Measurements from ENCODE around the gene ANKH. TPM values are rescaled to one million over a fixed set of nuclear protein-coding genes. Genes with fewer than 3 reads are reported as not detected.

Gene ANKH
- total RNA-seq, 1 experiment from 2014 or later = 81.4 TPM

DNA sequence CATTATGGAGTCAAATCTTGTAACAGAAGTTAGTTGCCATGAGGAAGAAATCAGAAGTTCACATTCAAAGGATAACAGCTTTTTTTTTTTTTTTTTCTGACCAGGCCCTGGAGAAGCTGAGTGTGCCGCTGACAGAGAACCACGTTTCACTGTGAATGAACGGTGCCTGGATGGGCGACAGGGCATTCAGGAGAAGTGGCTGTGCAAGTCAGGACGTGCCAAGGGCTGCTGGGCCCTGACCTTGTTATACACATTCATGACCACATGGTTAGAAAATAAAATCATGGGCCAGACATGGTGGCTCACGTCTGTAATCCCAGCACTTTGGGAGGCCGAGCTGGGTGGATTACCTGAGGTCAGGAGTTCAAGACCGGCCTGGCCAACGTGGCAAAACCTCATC is 91.6 kb downstream of the ANKH start:
- H3K4me2 ChIP-seq = no peak overlapping the region
- no peak for TF ChIP-seq EZH2 (IDR thresholded peaks at IDR 0.05; ENCODE audit: low read depth)
- TF ChIP-seq, protein P1, sequence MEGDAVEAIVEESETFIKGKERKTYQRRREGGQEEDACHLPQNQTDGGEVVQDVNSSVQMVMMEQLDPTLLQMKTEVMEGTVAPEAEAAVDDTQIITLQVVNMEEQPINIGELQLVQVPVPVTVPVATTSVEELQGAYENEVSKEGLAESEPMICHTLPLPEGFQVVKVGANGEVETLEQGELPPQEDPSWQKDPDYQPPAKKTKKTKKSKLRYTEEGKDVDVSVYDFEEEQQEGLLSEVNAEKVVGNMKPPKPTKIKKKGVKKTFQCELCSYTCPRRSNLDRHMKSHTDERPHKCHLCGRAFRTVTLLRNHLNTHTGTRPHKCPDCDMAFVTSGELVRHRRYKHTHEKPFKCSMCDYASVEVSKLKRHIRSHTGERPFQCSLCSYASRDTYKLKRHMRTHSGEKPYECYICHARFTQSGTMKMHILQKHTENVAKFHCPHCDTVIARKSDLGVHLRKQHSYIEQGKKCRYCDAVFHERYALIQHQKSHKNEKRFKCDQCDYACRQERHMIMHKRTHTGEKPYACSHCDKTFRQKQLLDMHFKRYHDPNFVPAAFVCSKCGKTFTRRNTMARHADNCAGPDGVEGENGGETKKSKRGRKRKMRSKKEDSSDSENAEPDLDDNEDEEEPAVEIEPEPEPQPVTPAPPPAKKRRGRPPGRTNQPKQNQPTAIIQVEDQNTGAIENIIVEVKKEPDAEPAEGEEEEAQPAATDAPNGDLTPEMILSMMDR (conservative IDR thresholded peaks at IDR 0.05) = no peak
- H4K20me1 ChIP-seq (ENCODE audit: insufficient read depth) = no peaks in the 10 kb centered on the region
- intact Hi-C loops (cut with micrococcal nuclease; ENCODE audit: unreplicated experiment) = no loop called here
- H3K4me1 ChIP-seq (replicated peaks; ENCODE audit: insufficient read depth) = no peaks in the 10 kb centered on the region
- BruUV-seq (replicated peaks) = no TSS peak
- H3K79me2 ChIP-seq (ENCODE audit: low read depth) = no peaks in the 10 kb centered on the region
- no peaks in the 10 kb centered on the region for H3K36me3 ChIP-seq (ENCODE audit: low read depth)
- ChIA-PET CTCF (interaction anchor here (0.6 kb wide), 1 partner anchor 547 kb away, joined by 3 read pairs; no protein-coding TSS in a partner anchor), POLR2A (ENCODE audit: unreplicated experiment) (no interaction called here)
- no peak overlapping the region for H2AFZ ChIP-seq
- no peak overlapping the region for H3K4me3 ChIP-seq
- no peak for DNase-seq
- H3K27ac ChIP-seq = no peak overlapping the region
- H3K9me2 ChIP-seq (ENCODE audit: insufficient read depth) = no peaks in the 10 kb centered on the region
- peaks cover 14% of the 10 kb centered on the region; the same call in 1 of the 2 replicates for H3K27me3 ChIP-seq (ENCODE audit: insufficient read depth, low read depth)
- H3K9me3 ChIP-seq (ENCODE audit: insufficient read depth, low read depth) = no peaks in the 10 kb centered on the region
- H3F3A ChIP-seq (ENCODE audit: insufficient read depth, low read depth) = no peaks in the 10 kb centered on the region

DNA sequence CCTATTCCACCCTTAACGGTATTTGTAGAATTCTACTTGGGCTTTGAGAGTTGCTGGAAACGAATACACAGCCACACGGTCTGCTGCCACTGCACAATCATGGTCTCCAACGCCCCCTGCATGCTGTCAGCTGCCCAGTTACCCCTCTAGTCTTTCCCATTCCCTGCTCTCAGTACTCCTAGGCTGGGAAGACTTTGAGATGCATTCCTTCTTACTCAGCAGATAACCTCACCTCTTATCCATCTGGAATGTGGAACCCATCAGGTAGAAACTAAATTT is 92.8 kb downstream of the ANKH start:
- CTCF ChIA-PET = interaction anchor here (0.5 kb wide), 1 partner anchor 137 kb away, joined by 19 read pairs; no protein-coding TSS in a partner anchor

DNA sequence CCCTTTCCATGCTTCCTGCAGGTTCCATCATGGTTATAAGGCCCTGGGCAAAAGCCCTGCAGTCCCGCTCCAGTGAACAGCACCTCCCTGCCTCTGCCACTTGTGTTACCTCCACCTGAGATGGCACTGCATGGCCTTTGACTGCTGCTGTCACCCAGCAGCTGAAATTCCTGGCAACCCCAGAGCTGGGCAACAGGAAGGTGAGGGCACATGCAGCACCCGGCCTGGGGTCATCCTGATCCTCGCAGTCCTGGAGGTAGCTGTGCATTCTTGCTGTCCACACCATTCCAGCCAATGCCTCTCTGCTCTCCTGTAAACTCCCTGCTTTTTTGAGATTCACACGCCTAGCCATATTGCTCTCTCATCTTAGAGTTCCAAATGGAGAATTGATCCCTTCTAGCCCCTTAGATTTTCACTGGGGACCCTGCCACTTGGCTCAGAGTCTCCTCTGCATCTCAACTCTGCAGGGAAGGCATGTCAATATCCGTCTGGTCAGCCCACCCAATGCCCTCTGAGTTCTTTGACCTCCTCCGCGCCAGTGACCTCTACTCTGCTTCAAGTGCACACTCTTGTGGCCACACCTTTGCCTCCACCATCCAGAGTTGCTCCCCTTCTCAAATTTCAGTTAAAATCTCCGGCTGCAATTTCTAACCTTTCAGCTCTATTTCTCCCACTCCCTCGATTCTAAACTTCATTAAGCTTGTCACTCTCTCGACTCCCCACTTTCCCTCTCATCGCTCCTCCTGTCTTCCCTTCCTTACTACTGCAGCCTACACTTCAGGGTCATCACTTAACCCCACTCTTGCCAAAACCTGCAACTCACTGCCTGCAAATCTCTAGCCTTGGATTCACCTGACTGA is 93.4 kb downstream of the ANKH start:
- no peak overlapping the region for H3K4me2 ChIP-seq
- no peak for DNase-seq
- H2AFZ ChIP-seq = no peak overlapping the region
- CTCF ChIA-PET = interaction anchor here (0.5 kb wide), 1 partner anchor 137 kb away, joined by 19 read pairs; no protein-coding TSS in a partner anchor
- H3K27ac ChIP-seq = no peak overlapping the region
- no peaks in the 10 kb centered on the region for H3K4me1 ChIP-seq (replicated peaks; ENCODE audit: insufficient read depth)
- TF ChIP-seq, protein P1 (conservative IDR thresholded peaks at IDR 0.05) = no peak
- TF ChIP-seq EZH2 (IDR thresholded peaks at IDR 0.05; ENCODE audit: low read depth) = no peak
- H3K27me3 ChIP-seq (ENCODE audit: insufficient read depth, low read depth) = peaks cover 14% of the 10 kb centered on the region; the same call in 1 of the 2 replicates
- BruUV-seq (replicated peaks) = no TSS peak
- H3K9me2 ChIP-seq (ENCODE audit: insufficient read depth) = no peaks in the 10 kb centered on the region
- no peaks in the 10 kb centered on the region for H3K9me3 ChIP-seq (ENCODE audit: insufficient read depth, low read depth)
- no peaks in the 10 kb centered on the region for H4K20me1 ChIP-seq (ENCODE audit: insufficient read depth)
- no peak overlapping the region for H3K4me3 ChIP-seq
- POLR2A ChIA-PET (ENCODE audit: unreplicated experiment) = no interaction called here
- no peaks in the 10 kb centered on the region for H3K36me3 ChIP-seq (ENCODE audit: low read depth)
- H3K79me2 ChIP-seq (ENCODE audit: low read depth) = no peaks in the 10 kb centered on the region
- intact Hi-C loops (cut with micrococcal nuclease; ENCODE audit: unreplicated experiment) = no loop called here
- no peaks in the 10 kb centered on the region for H3F3A ChIP-seq (ENCODE audit: insufficient read depth, low read depth)

More for the DNA sequence above, 92.8 kb downstream of the ANKH start:
- no peak for DNase-seq
- H3K27ac ChIP-seq = no peak overlapping the region
- TF ChIP-seq, protein P1 (conservative IDR thresholded peaks at IDR 0.05) = no peak
- no peak for TF ChIP-seq EZH2 (IDR thresholded peaks at IDR 0.05; ENCODE audit: low read depth)
- H3K4me1 ChIP-seq (replicated peaks; ENCODE audit: insufficient read depth) = no peaks in the 10 kb centered on the region
- POLR2A ChIA-PET (ENCODE audit: unreplicated experiment) = no interaction called here
- intact Hi-C loops (cut with micrococcal nuclease; ENCODE audit: unreplicated experiment) = no loop called here
- H3F3A ChIP-seq (ENCODE audit: insufficient read depth, low read depth) = no peaks in the 10 kb centered on the region
- no peaks in the 10 kb centered on the region for H4K20me1 ChIP-seq (ENCODE audit: insufficient read depth)
- H3K79me2 ChIP-seq (ENCODE audit: low read depth) = no peaks in the 10 kb centered on the region
- no peak overlapping the region for H2AFZ ChIP-seq
- H3K36me3 ChIP-seq (ENCODE audit: low read depth) = no peaks in the 10 kb centered on the region
- H3K4me2 ChIP-seq = no peak overlapping the region
- no peak overlapping the region for H3K4me3 ChIP-seq
- no peaks in the 10 kb centered on the region for H3K9me2 ChIP-seq (ENCODE audit: insufficient read depth)
- H3K27me3 ChIP-seq (ENCODE audit: insufficient read depth, low read depth) = peaks cover 14% of the 10 kb centered on the region; the same call in 1 of the 2 replicates
- H3K9me3 ChIP-seq (ENCODE audit: insufficient read depth, low read depth) = no peaks in the 10 kb centered on the region
- no TSS peak for BruUV-seq (replicated peaks)
